K562 (cell line): ENCODE measurements around the gene ALDH16A1. TPM values are rescaled to one million over a fixed set of nuclear protein-coding genes. Genes with fewer than 3 reads are reported as not detected.

ENCODE experiments used
- ATF1 ChIP-seq, 2 experiments: fragments of 450-650 bp in 1 of 2; IDR thresholded peaks; 2 replicates each; pipeline ENCODE4 v1.6.1; 2016; ENCODE audit warnings: missing compliant biosample characterization in 1 of 2, missing genetic modification characterization in 1 of 2
- BRD4 ChIP-seq: fragments of 200-600 bp; sonication (generic); IDR thresholded peaks from 2 replicates; pipeline ENCODE4 v1.6.1; 2017; ENCODE audit warnings: inconsistent platforms
- BRF1 ChIP-seq: IDR thresholded peaks from 3 replicates; pipeline ENCODE4 v1.6.1; 2011; ENCODE audit warnings: borderline replicate concordance, mild to moderate bottlenecking; ENCODE audit not compliant: insufficient read length; ENCODE audit errors: extremely low read depth
- CBFA2T3 ChIP-seq: fragments of 450-650 bp; IDR thresholded peaks from 2 replicates; pipeline ENCODE4 v1.6.1; 2017
- ELK3 ChIP-seq: fragments of 450-650 bp; formaldehyde crosslinking; IDR thresholded peaks from 2 replicates; pipeline ENCODE4 v1.4.0; 2020; ENCODE audit warnings: mild to moderate bottlenecking
- GATAD2A ChIP-seq: fragments of 450-650 bp; IDR thresholded peaks from 2 replicates; pipeline ENCODE4 v1.6.1; 2017
- JUNB ChIP-seq: fragments of 450-650 bp; formaldehyde crosslinking; conservative IDR thresholded peaks from 2 replicates; pipeline ENCODE4 v1.4.0; 2020; ENCODE audit warnings: mild to moderate bottlenecking
- MLLT1 ChIP-seq, 2 experiments: fragments of 450-650 bp; IDR thresholded peaks; 2 replicates each; pipeline ENCODE4 v1.6.1; 2016
- NEUROD1 ChIP-seq: fragments of 150-350 bp; IDR thresholded peaks from 2 replicates; pipeline ENCODE4 v1.6.1; 2014; ENCODE audit warnings: borderline replicate concordance, low read length, low read depth; ENCODE audit not compliant: partially characterized antibody
- NFATC3 ChIP-seq: fragments of 450-650 bp; IDR thresholded peaks from 2 replicates; pipeline ENCODE4 v1.6.1; 2017; ENCODE audit warnings: mild to moderate bottlenecking
- NFRKB ChIP-seq: fragments of 450-650 bp; IDR thresholded peaks from 2 replicates; pipeline ENCODE4 v1.6.1; 2016; ENCODE audit warnings: low read depth
- SIN3A ChIP-seq, 2 experiments: fragments of 150-350 bp in 1 of 2; IDR thresholded peaks; 2 replicates each; pipeline ENCODE4 v1.6.1; 2011 to 2016; ENCODE audit warnings: borderline replicate concordance in 2 of 2, low read depth in 2 of 2, low read length in 2 of 2, mild to moderate bottlenecking in 2 of 2, moderate library complexity in 2 of 2; ENCODE audit not compliant: control insufficient read depth in 1 of 2
- TRIM28 ChIP-seq: fragments of 450-650 bp; IDR thresholded peaks from 2 replicates; pipeline ENCODE4 v1.6.1; 2017
- UBTF ChIP-seq, 2 experiments: IDR thresholded peaks; 2 replicates each; pipeline ENCODE4 v1.6.1; 2012; ENCODE audit warnings: improper control_type of control experiment in 2 of 2, low read depth in 2 of 2, low read length in 2 of 2, borderline replicate concordance in 1 of 2
- ZBTB34 ChIP-seq: fragments of 250-450 bp; sonication (Bioruptor Pico); IDR thresholded peaks from 2 replicates; pipeline ENCODE4 v1.8.0; 2021; ENCODE audit warnings: mild to moderate bottlenecking, moderate library complexity
- ZNF277 ChIP-seq: fragments of 250-450 bp; sonication (Bioruptor Pico); IDR thresholded peaks from 2 replicates; pipeline ENCODE4 v1.8.0; 2022; ENCODE audit warnings: inconsistent platforms, mild to moderate bottlenecking, moderate library complexity, borderline replicate concordance
- ZNF398 ChIP-seq: fragments of 250-450 bp; sonication (Bioruptor Pico); IDR thresholded peaks from 2 replicates; pipeline ENCODE4 v1.8.0; 2021; ENCODE audit warnings: moderate library complexity, mild to moderate bottlenecking, inconsistent platforms
- ZNF778 ChIP-seq: fragments of 450-650 bp; formaldehyde crosslinking; IDR thresholded peaks from 2 replicates; pipeline ENCODE4 v1.4.0; 2020; ENCODE audit warnings: mild to moderate bottlenecking, moderate library complexity
- polyA plus RNA-seq, 8 experiments: library from polyadenylated mRNA; depleted of rRNA in 4 of 8; stranded (reverse) in 5 of 8; unstranded in 3 of 8; fragments of >200 nt; fragmentation: Nextera tagmentation in 2 of 8; fragmentation: Illumina TruSeq in 1 of 8; extraction: Ambion mirVana in 2 of 8; extraction: Trizol in 1 of 8; gene quantifications; 2 replicates each; pipeline versions ENCODE4 v1.2.1 to v1.2.3, GENCODE V29; 2011 to 2014; ENCODE audit warnings: inconsistent platforms in 1 of 8, missing spikeins in 1 of 8
- total RNA-seq, 7 experiments: library from RNA; depleted of rRNA in 6 of 7; stranded (reverse); fragments of >200 nt in 6 of 7; fragmentation: Illumina TruSeq in 2 of 7; extraction: Trizol in 2 of 7; gene quantifications; 2 replicates each; pipeline versions ENCODE4 v1.2.1 to v1.2.3, GENCODE V29; 2011 to 2021; ENCODE audit warnings: low replicate concordance in 1 of 7

The ALDH16A1 gene
- total and polyA plus RNA-seq, 9 of the 15 experiments (the other 6 are each of a cell fraction or from before 2014, with no cell fraction given) = 2.2 to 52.2 (median 7.6) TPM

- TF ChIP-seq JUNB (CRISPR knock-in tag) (no peak), MLLT1 (IDR thresholded peaks at IDR 0.05) (peak in 1 of 2 experiments; percentile 16; a peak in 1 of 4 replicates), ATF1 (CRISPR knock-in tag; IDR thresholded peaks at IDR 0.05) (no peak), ATF1 (tag; IDR thresholded peaks at IDR 0.05) (no peak), BRD4 (peak; percentile 46; the same call in 1 of the 2 replicates), CBFA2T3 (no peak), ZBTB34 (CRISPR knock-in tag) (no peak), TRIM28 (no peak), ELK3 (CRISPR knock-in tag) (no peak), BRF1 (no peak), ZNF778 (no peak), NEUROD1 (no peak), GATAD2A (no peak), SIN3A (IDR thresholded peaks at IDR 0.05; ENCODE audit: borderline replicate concordance in 2 of 2, control insufficient read depth in 1 of 2, low read depth in 2 of 2, low read length in 2 of 2) (peak in 1 of 2 experiments; percentile 73; a peak in 1 of 4 replicates), NFRKB (no peak; the same call in 1 of the 2 replicates), ZNF277 (no peak), UBTF (IDR thresholded peaks at IDR 0.05; ENCODE audit: borderline replicate concordance in 1 of 2, low read depth in 2 of 2, low read length in 2 of 2) (no peak), NFATC3 (no peak), ZNF398 (CRISPR knock-in tag) (no peak)
Measured at GRCh38 chr19:49496574-49497008, 43.6 kb downstream of the ALDH16A1 start (continued).
